KMS-11 (cell line): ENCODE data around the gene EPHA3.

Experiments used
- H2AFZ ChIP-seq: fragments of 200-600 bp; sonication (generic); 2 replicates; pipeline ENCODE4 v1.6.1; 2016; ENCODE audit warnings: antibody characterized with exemption, mixed run types, low read depth
- H3K27ac ChIP-seq: fragments of 200-600 bp; sonication (generic); 2 replicates; pipeline ENCODE4 v1.6.1; 2016; ENCODE audit warnings: mild to moderate bottlenecking, mixed run types
- H3K27me3 ChIP-seq: fragments of 200-600 bp; sonication (generic); 2 replicates; pipeline ENCODE4 v1.6.1; 2017; ENCODE audit warnings: mild to moderate bottlenecking, low read depth, mixed run types, moderate library complexity; ENCODE audit not compliant: insufficient read depth
- H3K36me3 ChIP-seq: fragments of 200-600 bp; sonication (generic); 2 replicates; pipeline ENCODE4 v1.6.1; 2017; ENCODE audit warnings: mild to moderate bottlenecking, mixed run types; ENCODE audit not compliant: insufficient read depth
- H3K4me1 ChIP-seq: fragments of 200-600 bp; sonication (generic); 2 replicates; pipeline ENCODE4 v1.6.1; 2016; ENCODE audit warnings: mild to moderate bottlenecking, low read depth, mixed run types; ENCODE audit not compliant: poor library complexity, severe bottlenecking
- H3K4me2 ChIP-seq: fragments of 200-600 bp; sonication (generic); 2 replicates; pipeline ENCODE4 v1.7.0; 2016; ENCODE audit warnings: mild to moderate bottlenecking, mixed run types
- H3K4me3 ChIP-seq: fragments of 200-600 bp; sonication (generic); IDR thresholded peaks from 2 replicates; pipeline ENCODE4 v1.6.1; 2017; ENCODE audit warnings: low read depth, low read length, mixed read lengths; ENCODE audit not compliant: insufficient read depth
- H3K79me2 ChIP-seq: fragments of 200-600 bp; sonication (generic); 2 replicates; pipeline ENCODE4 v1.6.1; 2016; ENCODE audit warnings: low read depth, mixed run types; ENCODE audit not compliant: insufficient read depth
- H3K9ac ChIP-seq: fragments of 200-600 bp; sonication (generic); 2 replicates; pipeline ENCODE4 v1.6.1; 2016; ENCODE audit warnings: mild to moderate bottlenecking, mixed run types
- H4K20me1 ChIP-seq: fragments of 200-600 bp; sonication (generic); 2 replicates; pipeline ENCODE4 v1.6.1; 2016; ENCODE audit warnings: mild to moderate bottlenecking, mixed run types; ENCODE audit not compliant: insufficient read depth
- CTCF ChIP-seq: fragments of 200-600 bp; sonication (generic); conservative IDR thresholded peaks from 2 replicates; pipeline ENCODE4 v1.6.1; 2017; ENCODE audit warnings: low read depth, mild to moderate bottlenecking, antibody characterized with exemption, low read length, moderate library complexity, mixed read lengths

Gene EPHA3

GRCh38 chr3:89375451-89375850 lies 268.0 kb downstream of the EPHA3 start:
- no peak for TF ChIP-seq CTCF
- Histone ChIP-seq H3K9ac (no peak overlapping the region), H3K4me1 (no peaks in the 10 kb centered on the region), H3K4me3 (no peak overlapping the region), H2AFZ (no peak overlapping the region), H4K20me1 (no peaks in the 10 kb centered on the region), H3K36me3 (no peaks in the 10 kb centered on the region), H3K27me3 (no peaks in the 10 kb centered on the region), H3K4me2 (no peak overlapping the region), H3K27ac (no peak overlapping the region), H3K79me2 (no peaks in the 10 kb centered on the region)

GRCh38 chr3:89380016-89380415 lies 272.6 kb downstream of the EPHA3 start:
- no peaks in the 10 kb centered on the region for H3K27me3 ChIP-seq
- H3K4me3 ChIP-seq: no peak overlapping the region
- H3K27ac ChIP-seq: no peak overlapping the region
- no peaks in the 10 kb centered on the region for H4K20me1 ChIP-seq
- H3K36me3 ChIP-seq: no peaks in the 10 kb centered on the region
- H3K4me1 ChIP-seq: no peaks in the 10 kb centered on the region
- H3K79me2 ChIP-seq: no peaks in the 10 kb centered on the region
- H3K4me2 ChIP-seq: no peak overlapping the region
- H3K9ac ChIP-seq: no peak overlapping the region
- no peak overlapping the region for H2AFZ ChIP-seq
- no peak for TF ChIP-seq CTCF

- no peaks in the 10 kb centered on the region for H3K79me2 ChIP-seq
- H3K27me3 ChIP-seq: no peaks in the 10 kb centered on the region
- no peak overlapping the region for H3K4me3 ChIP-seq
- TF ChIP-seq CTCF: no peak
- H2AFZ ChIP-seq: no peak overlapping the region
- H3K4me2 ChIP-seq: no peak overlapping the region
- no peak overlapping the region for H3K27ac ChIP-seq
- H3K4me1 ChIP-seq: no peaks in the 10 kb centered on the region
- H3K36me3 ChIP-seq: no peaks in the 10 kb centered on the region
- H3K9ac ChIP-seq: no peak overlapping the region
- no peaks in the 10 kb centered on the region for H4K20me1 ChIP-seq
These were observed 285.6 kb downstream of the EPHA3 start for GRCh38 chr3:89392991-89393390.

GRCh38 chr3:89395456-89395855 lies 288.0 kb downstream of the EPHA3 start:
- Histone ChIP-seq H3K9ac (no peak overlapping the region), H3K79me2 (no peaks in the 10 kb centered on the region), H4K20me1 (no peaks in the 10 kb centered on the region), H3K4me3 (no peak overlapping the region), H3K27me3 (no peaks in the 10 kb centered on the region), H3K4me2 (no peak overlapping the region), H2AFZ (no peak overlapping the region), H3K36me3 (no peaks in the 10 kb centered on the region), H3K4me1 (no peaks in the 10 kb centered on the region), H3K27ac (no peak overlapping the region)
- TF ChIP-seq CTCF: no peak

- Histone ChIP-seq H3K4me2 (no peak overlapping the region), H3K4me3 (no peak overlapping the region), H3K4me1 (no peaks in the 10 kb centered on the region), H4K20me1 (no peaks in the 10 kb centered on the region), H3K79me2 (no peaks in the 10 kb centered on the region), H3K36me3 (no peaks in the 10 kb centered on the region), H2AFZ (no peak overlapping the region), H3K27ac (no peak overlapping the region), H3K27me3 (no peaks in the 10 kb centered on the region), H3K9ac (no peak overlapping the region)
- TF ChIP-seq CTCF: no peak
These were observed 288.6 kb downstream of the EPHA3 start for GRCh38 chr3:89395996-89396395.
